ENCODE data around the gene LRRC36.

LRRC36 gene

GRCh38 chr16:67395458-67396158 is 69.0 kb downstream of the LRRC36 start:
- Histone ChIP-seq H3K27ac (ENCODE audit: extremely low read depth, low read depth, low read length) (no peak overlapping the region; the same call in 1 of the 2 replicates), H3K4me1 (ENCODE audit: control insufficient read depth, insufficient read depth, low read length) (peaks cover 14% of the 10 kb centered on the region), H3K4me3 (ENCODE audit: low read depth, low read length) (no peak overlapping the region), H3K9me3 (ENCODE audit: control insufficient read depth, insufficient read depth, low read depth, low read length) (no peaks in the 10 kb centered on the region), H3K36me3 (ENCODE audit: control insufficient read depth in 2 of 2, insufficient read depth in 1 of 2, low read length in 2 of 2) (no peaks in the 10 kb centered on the region)
- POLR2A ChIA-PET: interaction anchor here (0.6 kb wide), 1 partner anchor 857 kb away, joined by 3 read pairs; no protein-coding TSS in a partner anchor
- CTCF ChIA-PET: interaction anchor here (0.6 to 1.1 kb wide), 3 partner anchors 19 to 70 kb away, joined by 3 to 4 read pairs (median 3); no protein-coding TSS in a partner anchor
- TF ChIP-seq ZBTB48 (tag by site-specific recombination; IDR thresholded peaks at IDR 0.05) (0 out of 2 replicates have a peak, but pooled peaks have one; percentile 33), KLF17 (tag by site-specific recombination; IDR thresholded peaks at IDR 0.05) (0 out of 2 replicates have a peak, but pooled peaks have one; percentile 29), KLF7 (tag by site-specific recombination; IDR thresholded peaks at IDR 0.05; ENCODE audit: borderline replicate concordance) (no peak), GLIS1 (tag by site-specific recombination; IDR thresholded peaks at IDR 0.05) (peak; percentile 82), PRDM4 (tag by site-specific recombination; IDR thresholded peaks at IDR 0.05) (0 out of 2 replicates have a peak, but pooled peaks have one; percentile 47), ZBTB20 (tag by site-specific recombination; IDR thresholded peaks at IDR 0.05) (peak; percentile 71), GLIS2 (tag by site-specific recombination; IDR thresholded peaks at IDR 0.05) (peak; percentile 10; the same call in 1 of the 2 replicates), ZBTB17 (tag by site-specific recombination; IDR thresholded peaks at IDR 0.05) (peak; percentile 77), ZIC2 (tag by site-specific recombination; IDR thresholded peaks at IDR 0.05) (peak; percentile 81), OSR2 (tag by site-specific recombination; IDR thresholded peaks at IDR 0.05) (peak; percentile 74), ZSCAN30 (tag by site-specific recombination; IDR thresholded peaks at IDR 0.05) (no peak), ZNF114 (tag by site-specific recombination; IDR thresholded peaks at IDR 0.05) (no peak), ZNF132 (tag by site-specific recombination; IDR thresholded peaks at IDR 0.05; ENCODE audit: borderline replicate concordance) (no peak), ZNF624 (tag by site-specific recombination; IDR thresholded peaks at IDR 0.05) (no peak), ZNF26 (tag by site-specific recombination; IDR thresholded peaks at IDR 0.05) (no peak)

GRCh38 chr16:67396159-67397035 is 69.8 kb downstream of the LRRC36 start:
- Histone ChIP-seq H3K4me1 (ENCODE audit: control insufficient read depth, insufficient read depth, low read length) (peaks cover 14% of the 10 kb centered on the region), H3K4me3 (ENCODE audit: low read depth, low read length) (no peak overlapping the region), H3K27ac (ENCODE audit: extremely low read depth, low read depth, low read length) (no peak overlapping the region; the same call in 1 of the 2 replicates), H3K36me3 (ENCODE audit: control insufficient read depth in 2 of 2, insufficient read depth in 1 of 2, low read length in 2 of 2) (no peaks in the 10 kb centered on the region), H3K9me3 (ENCODE audit: control insufficient read depth, insufficient read depth, low read depth, low read length) (no peaks in the 10 kb centered on the region)
- CTCF ChIA-PET: interaction anchor here (0.5 to 1.1 kb wide), 5 partner anchors 18 to 602 kb away, joined by 3 to 4 read pairs (median 3); partner anchors contain the start of gene CES4A
- POLR2A ChIA-PET: interaction anchor here (0.6 kb wide), 1 partner anchor 856 kb away, joined by 3 read pairs; no protein-coding TSS in a partner anchor
- 0 out of 2 replicates have a peak, but pooled peaks have one; percentile 19 for TF ChIP-seq SP7 (tag by site-specific recombination; IDR thresholded peaks at IDR 0.05)
- no peak for TF ChIP-seq ZNF692 (tag by site-specific recombination; IDR thresholded peaks at IDR 0.05)
- peak; percentile 84 for TF ChIP-seq ZNF341 (tag by site-specific recombination; IDR thresholded peaks at IDR 0.05; ENCODE audit: low read depth)
- peak; percentile 63; the same call in 1 of the 2 replicates for TF ChIP-seq KLF10 (tag by site-specific recombination; IDR thresholded peaks at IDR 0.05)
- no peak for TF ChIP-seq ZNF510 (tag by site-specific recombination; IDR thresholded peaks at IDR 0.05; ENCODE audit: insufficient replicate concordance)
- TF ChIP-seq ZNF175 (tag by site-specific recombination; IDR thresholded peaks at IDR 0.05): no peak
- no peak for TF ChIP-seq ZNF792 (tag by site-specific recombination; IDR thresholded peaks at IDR 0.05)
- no peak for TF ChIP-seq ZNF585B (tag by site-specific recombination; IDR thresholded peaks at IDR 0.05)
- TF ChIP-seq BCL6B (tag by site-specific recombination; IDR thresholded peaks at IDR 0.05): no peak
- TF ChIP-seq ZNF354C (tag by site-specific recombination; IDR thresholded peaks at IDR 0.05; ENCODE audit: borderline replicate concordance, low read depth): no peak
